HepG2 (cell line): ENCODE results near the gene DYDC2. TPM values are rescaled to one million over a fixed set of nuclear protein-coding genes. Genes with fewer than 3 reads are reported as not detected.

ENCODE experiments used
- ATF5 ChIP-seq: sonication (generic); formaldehyde crosslinking; IDR thresholded peaks from 2 replicates; pipeline ENCODE4 v1.4.0; 2020; ENCODE audit warnings: mild to moderate bottlenecking, low read depth, missing genetic modification reagents
- ATRX ChIP-seq: sonication (generic); formaldehyde crosslinking; IDR thresholded peaks from 2 replicates; pipeline ENCODE4 v1.4.0; 2020; ENCODE audit warnings: missing genetic modification reagents, borderline replicate concordance
- CENPX ChIP-seq: sonication (generic); formaldehyde crosslinking; IDR thresholded peaks from 2 replicates; pipeline ENCODE4 v1.9.0; 2021; ENCODE audit warnings: mild to moderate bottlenecking, missing genetic modification reagents, moderate library complexity
- FOXC1 ChIP-seq: sonication (generic); formaldehyde crosslinking; IDR thresholded peaks from 2 replicates; pipeline ENCODE4 v1.8.0; 2022; ENCODE audit warnings: mild to moderate bottlenecking, missing genetic modification reagents, borderline replicate concordance
- KAT7 ChIP-seq: IDR thresholded peaks from 2 replicates; pipeline ENCODE4 v1.6.1; 2018; ENCODE audit warnings: borderline replicate concordance, missing compliant biosample characterization
- KLF13 ChIP-seq: sonication (generic); formaldehyde crosslinking; IDR thresholded peaks from 2 replicates; pipeline ENCODE4 v1.4.0; 2020; ENCODE audit warnings: mild to moderate bottlenecking, missing genetic modification reagents
- LRRFIP1 ChIP-seq: sonication (generic); formaldehyde crosslinking; conservative IDR thresholded peaks from 2 replicates; pipeline ENCODE4 v1.4.0; 2020; ENCODE audit warnings: missing genetic modification reagents
- NONO ChIP-seq, 2 experiments: fragments of 450-650 bp in 1 of 2; sonication (generic) in 1 of 2; formaldehyde crosslinking in 1 of 2; IDR thresholded peaks in 1 of 2; conservative IDR thresholded peaks in 1 of 2; 2 replicates each; pipeline versions ENCODE4 v1.6.1 to v1.8.0; 2017 to 2022; ENCODE audit warnings: mild to moderate bottlenecking in 1 of 2, missing genetic modification reagents in 1 of 2, moderate library complexity in 1 of 2
- PHF5A ChIP-seq: IDR thresholded peaks from one replicate; pipeline ENCODE4 v1.6.1; 2018; ENCODE audit warnings: low read depth, missing genetic modification reagents; ENCODE audit not compliant: unreplicated experiment
- RFX1 ChIP-seq: fragments of 450-650 bp; IDR thresholded peaks from 2 replicates; pipeline ENCODE4 v1.6.1; 2017
- SSRP1 ChIP-seq: IDR thresholded peaks from 2 replicates; pipeline ENCODE4 v1.6.1; 2016; ENCODE audit warnings: control low read depth
- TIGD3 ChIP-seq: sonication (generic); formaldehyde crosslinking; IDR thresholded peaks from 2 replicates; pipeline ENCODE4 v1.5.1; 2020; ENCODE audit warnings: mild to moderate bottlenecking, missing genetic modification reagents, borderline replicate concordance
- ZNF280D ChIP-seq: sonication (generic); formaldehyde crosslinking; IDR thresholded peaks from 2 replicates; pipeline ENCODE4 v1.5.1; 2020; ENCODE audit warnings: mild to moderate bottlenecking, missing genetic modification reagents
- ZNF432 ChIP-seq: sonication (generic); formaldehyde crosslinking; IDR thresholded peaks from 2 replicates; pipeline ENCODE4 v1.5.0; 2020; ENCODE audit warnings: missing genetic modification reagents, mild to moderate bottlenecking, borderline replicate concordance
- ZZZ3 ChIP-seq: sonication (generic); formaldehyde crosslinking; IDR thresholded peaks from 2 replicates; pipeline ENCODE4 v1.4.0; 2020; ENCODE audit warnings: missing genetic modification reagents, mild to moderate bottlenecking, borderline replicate concordance
- polyA plus RNA-seq, 8 experiments: library from polyadenylated mRNA; depleted of rRNA in 3 of 8; stranded (reverse) in 7 of 8; unstranded in 1 of 8; fragments of >200 nt; fragmentation: Illumina TruSeq in 4 of 8; extraction: Trizol in 4 of 8; gene quantifications; 2 replicates each; pipeline versions ENCODE4 v1.2.1 to v1.2.3, GENCODE V29; 2011 to 2016; ENCODE audit warnings: low read depth in 4 of 8, missing spikeins in 1 of 8, mixed read lengths in 1 of 8; ENCODE audit not compliant: insufficient read depth in 1 of 8
- total RNA-seq, 5 experiments: library from RNA; depleted of rRNA; stranded (reverse); fragments of >200 nt; fragmentation: Illumina TruSeq; extraction: Trizol; gene quantifications; 2 replicates each; pipeline ENCODE4 v1.2.3, GENCODE V29; 2016; ENCODE audit warnings: low read depth in 1 of 5

Gene DYDC2
- total and polyA plus RNA-seq, 2 of the 13 experiments (the other 11 are each of a cell fraction or from before 2014, with no cell fraction given), result 0.98 to 2.3 TPM

GRCh38 chr10:80408242-80409101 lies 51.9 kb downstream of the DYDC2 start, which contains the start of gene PRXL2A (continued):
- TF ChIP-seq ZNF280D (CRISPR knock-in tag) (peak; percentile 28; the same call in 1 of the 2 replicates), ZNF432 (CRISPR knock-in tag) (no peak), ATRX (CRISPR knock-in tag) (no peak), NONO (IDR thresholded peaks at IDR 0.05) (no peak), NONO (CRISPR knock-in tag; conservative IDR thresholded peaks at IDR 0.05) (peak; percentile 88), LRRFIP1 (CRISPR knock-in tag) (no peak), RFX1 (no peak), ZZZ3 (CRISPR knock-in tag) (0 out of 2 replicates have a peak, but pooled peaks have one; percentile 25), TIGD3 (no peak; the same call in 1 of the 2 replicates), KAT7 (no peak; the same call in 1 of the 2 replicates), FOXC1 (CRISPR knock-in tag) (peak; percentile 83; the same call in 1 of the 2 replicates), KLF13 (no peak), SSRP1 (CRISPR knock-in tag) (peak; percentile 83; the same call in 1 of the 2 replicates), ATF5 (CRISPR knock-in tag) (no peak), PHF5A (CRISPR knock-in tag) (no peak), CENPX (CRISPR knock-in tag) (no peak)
